SK-N-SH treated with all-trans-retinoic acid at 6 μM for 48 hours (cell line): ENCODE data around the gene ZNF541.

ENCODE experiments used
- ARNTL ChIP-seq: fragments of 450-650 bp; formaldehyde crosslinking; IDR thresholded peaks from 2 replicates; pipeline ENCODE4 v1.5.0; 2020; ENCODE audit warnings: low read depth, mild to moderate bottlenecking, moderate library complexity, borderline replicate concordance
- CREB5 ChIP-seq: fragments of 250-450 bp; sonication (Bioruptor Pico); IDR thresholded peaks from 2 replicates; pipeline ENCODE4 v1.5.1; 2020; ENCODE audit warnings: low read depth, mild to moderate bottlenecking, moderate library complexity
- GLIS3 ChIP-seq: fragments of 250-450 bp; sonication (Bioruptor Pico); IDR thresholded peaks from 2 replicates; pipeline ENCODE4 v1.5.0; 2020; ENCODE audit warnings: mild to moderate bottlenecking, moderate library complexity
- PPARA ChIP-seq: fragments of 250-450 bp; sonication (Bioruptor Pico); IDR thresholded peaks from 2 replicates; pipeline ENCODE4 v1.5.0; 2020; ENCODE audit warnings: mild to moderate bottlenecking, borderline replicate concordance
- SNAI2 ChIP-seq: fragments of 250-450 bp; sonication (Bioruptor Pico); IDR thresholded peaks from 2 replicates; pipeline ENCODE4 v1.5.0; 2020; ENCODE audit warnings: mild to moderate bottlenecking, moderate library complexity
- ZFP3 ChIP-seq: fragments of 250-450 bp; sonication (Bioruptor Pico); IDR thresholded peaks from 2 replicates; pipeline ENCODE4 v1.5.0; 2020; ENCODE audit warnings: mild to moderate bottlenecking, moderate library complexity
- ZNF8 ChIP-seq: fragments of 450-650 bp; formaldehyde crosslinking; IDR thresholded peaks from 2 replicates; pipeline ENCODE4 v1.5.0; 2020; ENCODE audit warnings: mild to moderate bottlenecking, moderate library complexity
- TF ChIP-seq, protein P1 (sequence below): fragments of 250-450 bp; sonication (Bioruptor Pico); IDR thresholded peaks from 2 replicates; pipeline ENCODE4 v1.8.0; 2020; ENCODE audit warnings: mild to moderate bottlenecking, moderate library complexity, borderline replicate concordance

GRCh38 chr19:47531640-47532387 lies 41.1 kb downstream of the ZNF541 start:
- TF ChIP-seq ZNF8 (no peak), ARNTL (CRISPR knock-in tag) (no peak), GLIS3 (no peak), SNAI2 (no peak), ZFP3 (CRISPR knock-in tag) (no peak), PPARA (no peak), CREB5 (CRISPR knock-in tag) (no peak)
- TF ChIP-seq, protein P1, sequence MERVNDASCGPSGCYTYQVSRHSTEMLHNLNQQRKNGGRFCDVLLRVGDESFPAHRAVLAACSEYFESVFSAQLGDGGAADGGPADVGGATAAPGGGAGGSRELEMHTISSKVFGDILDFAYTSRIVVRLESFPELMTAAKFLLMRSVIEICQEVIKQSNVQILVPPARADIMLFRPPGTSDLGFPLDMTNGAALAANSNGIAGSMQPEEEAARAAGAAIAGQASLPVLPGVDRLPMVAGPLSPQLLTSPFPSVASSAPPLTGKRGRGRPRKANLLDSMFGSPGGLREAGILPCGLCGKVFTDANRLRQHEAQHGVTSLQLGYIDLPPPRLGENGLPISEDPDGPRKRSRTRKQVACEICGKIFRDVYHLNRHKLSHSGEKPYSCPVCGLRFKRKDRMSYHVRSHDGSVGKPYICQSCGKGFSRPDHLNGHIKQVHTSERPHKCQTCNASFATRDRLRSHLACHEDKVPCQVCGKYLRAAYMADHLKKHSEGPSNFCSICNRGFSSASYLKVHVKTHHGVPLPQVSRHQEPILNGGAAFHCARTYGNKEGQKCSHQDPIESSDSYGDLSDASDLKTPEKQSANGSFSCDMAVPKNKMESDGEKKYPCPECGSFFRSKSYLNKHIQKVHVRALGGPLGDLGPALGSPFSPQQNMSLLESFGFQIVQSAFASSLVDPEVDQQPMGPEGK (CRISPR knock-in tag) = no peak
